Suprapubic skin (tissue), 4 donors: Measurements from ENCODE around the gene NINJ1.

Source experiments
- CTCF ChIP-seq, 2 donors: fragments of 200-600 bp in 1 of 2; fragments of 450-650 bp in 1 of 2; sonication (generic) in 1 of 2; IDR thresholded peaks; one replicate each; pipeline ENCODE4 v1.5.1; 2016 to 2019; ENCODE audit warnings: antibody characterized with exemption in 2 of 2, mild to moderate bottlenecking in 1 of 2, moderate library complexity in 1 of 2
- EP300 ChIP-seq: sonication (generic); formaldehyde crosslinking; IDR thresholded peaks from one replicate; pipeline ENCODE4 v1.6.1; 2017; ENCODE audit warnings: antibody characterized with exemption
- POLR2A ChIP-seq, 2 donors: fragments of 450-650 bp; IDR thresholded peaks; one replicate each; pipeline ENCODE4 v1.6.1; 2017; ENCODE audit warnings: antibody characterized with exemption in 2 of 2, mild to moderate bottlenecking in 2 of 2, moderate library complexity in 2 of 2
- POLR2AphosphoS5 ChIP-seq, 3 donors: sonication (generic); formaldehyde crosslinking; IDR thresholded peaks; one replicate each; pipeline ENCODE4 v1.6.1; 2017; ENCODE audit warnings: antibody characterized with exemption in 3 of 3

- TF ChIP-seq CTCF (IDR thresholded peaks at IDR 0.05) (no peak), EP300 (no peak), POLR2AphosphoS5 (IDR thresholded peaks at IDR 0.05) (no peak), POLR2A (IDR thresholded peaks at IDR 0.05) (no peak)
These were observed 37.2 kb downstream of the NINJ1 start for GRCh38 chr9:93096811-93097382.
